Mesenchymal stem cell (in vitro differentiated cells and primary cell): Measurements from ENCODE around the gene RNLS.

ENCODE experiments used
- DNase-seq: peaks from one replicate; pipeline ENCODE4 v3.0.0-alpha.2; 2013
- H2AFZ ChIP-seq: one replicate; pipeline ENCODE4 v1.6.1; 2013; ENCODE audit warnings: low read depth, mild to moderate bottlenecking, control low read depth, inconsistent platforms, low read length, moderate library complexity
- H2AK5ac ChIP-seq: 2 replicates; pipeline ENCODE4 v1.6.1; 2013; ENCODE audit warnings: low read length, moderate library complexity, mild to moderate bottlenecking, inconsistent platforms; ENCODE audit not compliant: severe bottlenecking
- H2BK120ac ChIP-seq: one replicate; pipeline ENCODE4 v1.6.1; 2013; ENCODE audit warnings: low read depth, mild to moderate bottlenecking, inconsistent platforms, low read length, moderate library complexity
- H2BK12ac ChIP-seq, 2 experiments: one replicate each; pipeline ENCODE4 v1.6.1; 2013; ENCODE audit warnings: inconsistent platforms in 2 of 2, low read length in 2 of 2, mild to moderate bottlenecking in 2 of 2, moderate library complexity in 2 of 2, control low read depth in 1 of 2
- H2BK15ac ChIP-seq: one replicate; pipeline ENCODE4 v1.6.1; 2013; ENCODE audit warnings: mild to moderate bottlenecking, low read depth, inconsistent platforms; ENCODE audit not compliant: poor library complexity, severe bottlenecking
- H2BK5ac ChIP-seq: 2 replicates; pipeline ENCODE4 v1.6.1; 2013; ENCODE audit warnings: low read depth, mild to moderate bottlenecking, low read length, control low read depth, inconsistent platforms; ENCODE audit not compliant: poor library complexity, severe bottlenecking
- H3K14ac ChIP-seq, 2 experiments: one replicate each; pipeline ENCODE4 v1.6.1; 2013; ENCODE audit warnings: inconsistent platforms in 2 of 2, low read length in 2 of 2, control low read depth in 1 of 2, mild to moderate bottlenecking in 1 of 2, moderate library complexity in 1 of 2
- H3K18ac ChIP-seq, 2 experiments: one replicate each; pipeline ENCODE4 v1.6.1; 2013; ENCODE audit warnings: inconsistent platforms in 2 of 2, low read length in 2 of 2, control low read depth in 1 of 2, low read depth in 1 of 2, mild to moderate bottlenecking in 1 of 2
- H3K23ac ChIP-seq, 2 experiments: one replicate each; pipeline ENCODE4 v1.6.1; 2013; ENCODE audit warnings: inconsistent platforms in 2 of 2, low read length in 2 of 2, mild to moderate bottlenecking in 2 of 2, moderate library complexity in 2 of 2, control low read depth in 1 of 2
- H3K27ac ChIP-seq: 2 replicates; pipeline ENCODE4 v1.5.1; 2013; ENCODE audit warnings: mild to moderate bottlenecking, moderate library complexity, low read length, control low read depth, inconsistent platforms; ENCODE audit not compliant: poor library complexity, severe bottlenecking
- H3K27me3 ChIP-seq, 2 experiments: 2 replicates each; pipeline versions ENCODE4 v1.6.1 to v1.7.0; 2013; ENCODE audit warnings: low read length in 2 of 2, mild to moderate bottlenecking in 2 of 2, moderate library complexity in 2 of 2, control low read depth in 1 of 2, inconsistent platforms in 1 of 2; ENCODE audit not compliant: control insufficient read depth in 1 of 2, insufficient read depth in 1 of 2
- H3K36me3 ChIP-seq, 2 experiments: 2 replicates each; pipeline versions ENCODE4 v1.6.1 to v1.7.0; 2013; ENCODE audit warnings: low read length in 2 of 2, control low read depth in 1 of 2, inconsistent platforms in 1 of 2, low read depth in 1 of 2, mild to moderate bottlenecking in 1 of 2; ENCODE audit not compliant: insufficient read depth in 2 of 2, control insufficient read depth in 1 of 2
- H3K4ac ChIP-seq, 2 experiments: one replicate each; pipeline ENCODE4 v1.6.1; 2013; ENCODE audit warnings: inconsistent platforms in 2 of 2, low read length in 2 of 2, mild to moderate bottlenecking in 2 of 2, moderate library complexity in 2 of 2, control low read depth in 1 of 2, low read depth in 1 of 2
- H3K4me1 ChIP-seq: 2 replicates; pipeline ENCODE4 v1.6.1; 2013; ENCODE audit warnings: low read depth, low read length, control low read depth; ENCODE audit not compliant: control insufficient read depth, insufficient read depth
- H3K4me2 ChIP-seq: 2 replicates; pipeline ENCODE4 v1.6.1; 2013; ENCODE audit warnings: low read length, mild to moderate bottlenecking, inconsistent platforms; ENCODE audit not compliant: poor library complexity, severe bottlenecking
- H3K4me3 ChIP-seq, 2 experiments: 2 replicates each; pipeline versions ENCODE4 v1.5.1 to v1.7.0; 2013; ENCODE audit warnings: low read length in 2 of 2, mild to moderate bottlenecking in 2 of 2, control low read depth in 1 of 2, low read depth in 1 of 2; ENCODE audit not compliant: insufficient read depth in 1 of 2
- H3K79me1 ChIP-seq: replicated peaks from 2 replicates; pipeline ENCODE4 v1.6.1; 2013; ENCODE audit warnings: mild to moderate bottlenecking, control low read depth, low read length, inconsistent platforms; ENCODE audit not compliant: poor library complexity, severe bottlenecking
- H3K9ac ChIP-seq: 2 replicates; pipeline ENCODE4 v1.7.0; 2013; ENCODE audit warnings: mild to moderate bottlenecking, low read length, moderate library complexity
- H3K9me3 ChIP-seq: 2 replicates; pipeline ENCODE4 v1.7.0; 2013; ENCODE audit warnings: mild to moderate bottlenecking, low read length; ENCODE audit not compliant: control insufficient read depth
- H4K8ac ChIP-seq: one replicate; pipeline ENCODE4 v1.6.1; 2013; ENCODE audit warnings: inconsistent platforms, mild to moderate bottlenecking, low read length, moderate library complexity
- H4K91ac ChIP-seq: one replicate; pipeline ENCODE4 v1.6.1; 2013; ENCODE audit warnings: mild to moderate bottlenecking, low read length, inconsistent platforms
- WGBS: methylation state at CpG from one replicate; pipeline ENCODE4 v1.1.7; 2013; ENCODE audit warnings: mixed read lengths; 5-methylcytosine and 5-hydroxymethylcytosine counted together

RNLS gene

GRCh38 chr10:88270871-88271713 lies 312.0 kb downstream of the RNLS start:
- no peak overlapping the region for H4K91ac ChIP-seq

DNA sequence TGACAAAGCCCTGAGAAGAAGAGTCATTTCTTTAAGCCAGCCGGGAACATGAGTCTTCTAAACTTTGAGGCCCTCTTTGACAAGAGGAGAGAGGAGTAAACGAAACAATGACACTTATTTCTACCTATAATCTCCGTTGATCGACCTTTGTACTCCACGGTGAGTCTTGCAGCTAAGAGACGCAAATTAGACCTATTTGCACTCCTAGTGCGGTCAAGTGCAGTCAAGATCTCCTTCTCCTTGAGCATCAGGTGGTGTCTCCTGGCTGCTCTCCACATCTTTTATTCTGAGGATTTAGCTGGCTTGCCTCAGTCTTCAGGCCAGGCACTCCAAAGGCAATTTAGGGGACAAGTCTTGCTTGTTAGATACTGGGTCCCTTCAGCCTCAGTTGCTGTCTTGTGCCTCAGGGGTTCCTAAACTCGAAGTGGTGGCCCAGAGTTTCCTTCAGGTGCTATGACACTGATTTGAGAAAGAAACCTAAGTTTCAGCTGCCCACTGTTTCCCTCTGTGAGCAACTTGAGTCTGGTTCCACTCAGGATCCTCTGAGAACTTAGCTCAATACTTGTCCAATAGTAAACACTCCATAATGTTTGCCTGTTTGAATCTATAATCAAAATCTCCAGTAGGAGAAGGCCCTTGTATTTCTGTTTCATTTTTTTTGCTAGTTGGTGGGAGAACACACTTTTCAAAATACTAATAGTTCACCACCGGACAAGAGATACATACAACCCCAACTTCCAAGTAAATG lies 312.9 kb downstream of the RNLS start:
- no peak overlapping the region for H4K91ac ChIP-seq
- 95% methylated on average over 8 of the region's 9 CpGs for WGBS
- DNase-seq, result peak; percentile 11

More at GRCh38 chr10:88270871-88271713, 312.0 kb downstream of the RNLS start:
- Histone ChIP-seq H3K36me3 (no peaks in the 10 kb centered on the region), H3K79me1 (no peaks in the 10 kb centered on the region), H3K9me3 (no peaks in the 10 kb centered on the region), H3K14ac (no peak overlapping the region), H2BK120ac (no peak overlapping the region), H3K4me1 (peaks cover 11% of the 10 kb centered on the region), H2AK5ac (no peak overlapping the region), H2AFZ (no peak overlapping the region), H3K4ac (no peak overlapping the region), H3K9ac (no peak overlapping the region), H3K27ac (no peak overlapping the region), H4K8ac (no peak overlapping the region), H2BK15ac (no peak overlapping the region), H2BK5ac (no peak overlapping the region), H3K27me3 (no peaks in the 10 kb centered on the region), H3K4me3 (no peak overlapping the region), H2BK12ac (no peak overlapping the region), H3K18ac (peak overlapping the region in 1 of 2 experiments; percentile 3), H3K4me2 (no peak overlapping the region), H3K23ac (no peak overlapping the region)
- DNase-seq, result peak; percentile 63
- WGBS, result 84% methylated on average over 6 of the region's 6 CpGs

DNA sequence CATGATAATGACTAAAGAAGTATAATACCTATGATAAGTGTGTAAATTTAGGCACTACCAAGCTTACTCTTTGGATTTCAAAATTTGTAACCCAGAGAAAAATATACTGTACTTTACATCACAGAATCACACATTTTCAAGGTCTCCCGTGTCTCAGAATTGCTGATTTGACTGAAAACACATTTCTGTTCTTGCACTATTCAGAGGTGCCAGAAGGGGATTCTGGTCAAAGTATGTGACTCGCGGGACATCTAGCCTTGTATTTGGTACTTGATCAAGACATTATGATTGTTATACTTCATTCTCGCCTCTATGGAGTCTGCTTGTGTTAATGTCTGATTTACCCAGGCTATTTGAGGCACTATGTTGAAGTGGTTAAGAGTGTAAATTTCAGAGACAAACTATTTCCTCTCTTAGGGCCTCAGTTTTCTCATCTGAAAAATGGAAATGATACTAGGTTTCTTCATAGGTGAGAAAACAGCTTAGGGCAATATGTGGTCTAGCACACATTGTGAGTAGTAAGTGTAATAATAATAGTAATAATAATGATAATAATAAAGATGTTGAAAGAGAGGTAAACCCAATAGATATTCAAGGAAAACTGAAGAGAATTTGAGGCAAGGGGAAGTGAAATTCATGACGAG lies 320.4 kb downstream of the RNLS start:
- no peak for DNase-seq
- no peak overlapping the region for H3K4ac ChIP-seq
- no peak overlapping the region for H2BK12ac ChIP-seq
- no peaks in the 10 kb centered on the region for H3K27me3 ChIP-seq
- H3K18ac ChIP-seq, result no peak overlapping the region
- no peak overlapping the region for H4K8ac ChIP-seq
- H4K91ac ChIP-seq, result no peak overlapping the region
- H3K9me3 ChIP-seq, result no peaks in the 10 kb centered on the region
- H3K4me3 ChIP-seq, result no peak overlapping the region
- H2BK5ac ChIP-seq, result no peak overlapping the region
- H3K36me3 ChIP-seq, result no peaks in the 10 kb centered on the region
- no peak overlapping the region for H2BK120ac ChIP-seq
- WGBS, result 95% methylated on average over 5 of the region's 5 CpGs
- no peak overlapping the region for H2AK5ac ChIP-seq
- no peak overlapping the region for H3K9ac ChIP-seq
- H3K23ac ChIP-seq, result no peak overlapping the region
- peaks cover 2% of the 10 kb centered on the region for H3K4me1 ChIP-seq
- H3K4me2 ChIP-seq, result no peak overlapping the region
- H2BK15ac ChIP-seq, result no peak overlapping the region
- no peaks in the 10 kb centered on the region for H3K79me1 ChIP-seq
- H3K14ac ChIP-seq, result no peak overlapping the region
- no peak overlapping the region for H2AFZ ChIP-seq
- no peak overlapping the region for H3K27ac ChIP-seq

More for the DNA sequence above, 312.9 kb downstream of the RNLS start:
- no peak overlapping the region for H2AK5ac ChIP-seq
- no peak overlapping the region for H2BK5ac ChIP-seq
- H2BK12ac ChIP-seq, result peak overlapping the region in 1 of 2 experiments; percentile 23
- H2BK120ac ChIP-seq, result no peak overlapping the region
- no peaks in the 10 kb centered on the region for H3K79me1 ChIP-seq
- H3K23ac ChIP-seq, result no peak overlapping the region
- H3K4me2 ChIP-seq, result no peak overlapping the region
- no peak overlapping the region for H3K14ac ChIP-seq
- no peak overlapping the region for H3K9ac ChIP-seq
- H3K4ac ChIP-seq, result no peak overlapping the region
- peaks cover 11% of the 10 kb centered on the region for H3K4me1 ChIP-seq
- no peak overlapping the region for H3K27ac ChIP-seq
- no peak overlapping the region for H4K8ac ChIP-seq
- no peak overlapping the region for H3K4me3 ChIP-seq
- H3K18ac ChIP-seq, result no peak overlapping the region
- no peak overlapping the region for H2AFZ ChIP-seq
- no peaks in the 10 kb centered on the region for H3K9me3 ChIP-seq
- H2BK15ac ChIP-seq, result no peak overlapping the region
- H3K36me3 ChIP-seq, result no peaks in the 10 kb centered on the region
- no peaks in the 10 kb centered on the region for H3K27me3 ChIP-seq

GRCh38 chr10:88261152-88261551 lies 322.0 kb downstream of the RNLS start:
- no peaks in the 10 kb centered on the region for H3K79me1 ChIP-seq
- H2BK12ac ChIP-seq, result no peak overlapping the region
- no peak overlapping the region for H3K18ac ChIP-seq
- H3K9ac ChIP-seq, result no peak overlapping the region
- no peak overlapping the region for H3K4me2 ChIP-seq
- no peak overlapping the region for H4K91ac ChIP-seq
- H3K4me1 ChIP-seq, result no peaks in the 10 kb centered on the region
- H2BK15ac ChIP-seq, result no peak overlapping the region
- H3K27ac ChIP-seq, result no peak overlapping the region
- no peak overlapping the region for H4K8ac ChIP-seq
- no peak overlapping the region for H3K4me3 ChIP-seq
- no peak overlapping the region for H2AK5ac ChIP-seq
- DNase-seq, result no peak
- H3K36me3 ChIP-seq, result no peaks in the 10 kb centered on the region
- no peak overlapping the region for H2AFZ ChIP-seq
- H3K14ac ChIP-seq, result no peak overlapping the region
- H2BK5ac ChIP-seq, result no peak overlapping the region
- no peak overlapping the region for H2BK120ac ChIP-seq
- H3K9me3 ChIP-seq, result no peaks in the 10 kb centered on the region
- no peaks in the 10 kb centered on the region for H3K27me3 ChIP-seq
- no peak overlapping the region for H3K4ac ChIP-seq
- H3K23ac ChIP-seq, result no peak overlapping the region
